PC-9 (cell line): ENCODE measurements around the gene PAQR4.

Source experiments
- EZH2 ChIP-seq: fragments of 200-600 bp; sonication (generic); IDR thresholded peaks from 2 replicates; pipeline ENCODE4 v1.8.0; 2017; ENCODE audit warnings: antibody characterized with exemption, low read depth
- TF ChIP-seq, protein P1 (sequence below): fragments of 200-600 bp; sonication (generic); conservative IDR thresholded peaks from 2 replicates; pipeline ENCODE4 v1.6.1; 2017; ENCODE audit warnings: mixed run types, antibody characterized with exemption, mild to moderate bottlenecking, moderate library complexity

DNA sequence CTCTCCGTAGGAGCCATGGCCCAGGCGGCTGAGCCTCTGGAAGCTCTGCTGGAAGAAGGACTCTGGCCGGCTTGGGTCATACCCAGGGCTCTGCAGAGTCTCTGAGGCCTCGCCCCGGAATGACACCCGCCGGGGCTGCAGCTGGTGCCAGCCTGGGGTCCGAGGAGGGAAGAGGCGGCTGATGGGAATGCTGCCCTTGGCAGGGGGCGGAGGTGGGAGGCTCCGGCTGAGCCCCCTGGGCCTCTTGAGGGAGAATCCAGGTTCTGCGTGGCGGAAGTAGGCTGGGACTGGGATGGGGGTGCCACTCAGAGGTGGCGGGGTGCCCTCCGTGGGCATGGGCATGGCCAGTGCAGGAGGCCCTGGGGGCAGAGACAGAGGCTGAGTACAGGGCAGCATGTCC lies 7.5 kb downstream of the PAQR4 start:
- TF ChIP-seq, protein P1, sequence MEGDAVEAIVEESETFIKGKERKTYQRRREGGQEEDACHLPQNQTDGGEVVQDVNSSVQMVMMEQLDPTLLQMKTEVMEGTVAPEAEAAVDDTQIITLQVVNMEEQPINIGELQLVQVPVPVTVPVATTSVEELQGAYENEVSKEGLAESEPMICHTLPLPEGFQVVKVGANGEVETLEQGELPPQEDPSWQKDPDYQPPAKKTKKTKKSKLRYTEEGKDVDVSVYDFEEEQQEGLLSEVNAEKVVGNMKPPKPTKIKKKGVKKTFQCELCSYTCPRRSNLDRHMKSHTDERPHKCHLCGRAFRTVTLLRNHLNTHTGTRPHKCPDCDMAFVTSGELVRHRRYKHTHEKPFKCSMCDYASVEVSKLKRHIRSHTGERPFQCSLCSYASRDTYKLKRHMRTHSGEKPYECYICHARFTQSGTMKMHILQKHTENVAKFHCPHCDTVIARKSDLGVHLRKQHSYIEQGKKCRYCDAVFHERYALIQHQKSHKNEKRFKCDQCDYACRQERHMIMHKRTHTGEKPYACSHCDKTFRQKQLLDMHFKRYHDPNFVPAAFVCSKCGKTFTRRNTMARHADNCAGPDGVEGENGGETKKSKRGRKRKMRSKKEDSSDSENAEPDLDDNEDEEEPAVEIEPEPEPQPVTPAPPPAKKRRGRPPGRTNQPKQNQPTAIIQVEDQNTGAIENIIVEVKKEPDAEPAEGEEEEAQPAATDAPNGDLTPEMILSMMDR = no peak
- TF ChIP-seq EZH2 = no peak
